A673 (cell line): ENCODE data around the gene TIMM29. TPM values are rescaled to one million over a fixed set of nuclear protein-coding genes. Genes with fewer than 3 reads are reported as not detected.
A peak's percentile ranks its signal among the peaks of the same experiment; 100 is the strongest.

Experiments used
- BruUV-seq: library from RNA; stranded (reverse); fragments of 400-500 nt; replicated peaks from 2 replicates; lab custom pipeline; 2021; lab: Mats Ljungman, UMichigan
- CTCF ChIA-PET: fragments of 300-600 bp; sonication (Branson Sonifier 250); formaldehyde crosslinking; loops from one replicate; lab custom pipeline; 2022; ENCODE audit warnings: antibody characterized with exemption; lab: Charles Lee
- POLR2A ChIA-PET: fragments of 300-600 bp; sonication (Branson Sonifier 250); formaldehyde crosslinking; loops from one replicate; lab custom pipeline; 2022; ENCODE audit warnings: antibody characterized with exemption; ENCODE audit not compliant: low non-redundant PET; lab: Charles Lee
- DNase-seq: peaks from one replicate; pipeline ENCODE4 v3.0.0-alpha.2; 2015; ENCODE audit warnings: low spot score
- H3K27ac ChIP-seq: fragments of 200-600 bp; sonication (generic); 2 replicates; pipeline ENCODE4 v1.5.1; 2016; ENCODE audit warnings: mixed run types, low read depth, mild to moderate bottlenecking, mixed read lengths, antibody characterized with exemption, low read length; ENCODE audit not compliant: poor library complexity, severe bottlenecking
- H3K27me3 ChIP-seq: fragments of 200-600 bp; sonication (generic); replicated peaks from 2 replicates; pipeline ENCODE4 v1.6.1; 2017; ENCODE audit warnings: mixed run types, low read depth, mild to moderate bottlenecking, mixed read lengths, antibody characterized with exemption, low read length; ENCODE audit not compliant: insufficient read depth, poor library complexity
- H3K36me3 ChIP-seq: fragments of 200-600 bp; sonication (generic); 2 replicates; pipeline ENCODE4 v1.6.1; 2016; ENCODE audit warnings: mixed run types, mild to moderate bottlenecking, mixed read lengths, antibody characterized with exemption, low read length; ENCODE audit not compliant: insufficient read depth, poor library complexity, severe bottlenecking
- H3K4me1 ChIP-seq: fragments of 200-600 bp; sonication (generic); 2 replicates; pipeline ENCODE4 v1.6.1; 2017; ENCODE audit warnings: mixed run types, mild to moderate bottlenecking, mixed read lengths, antibody characterized with exemption, low read length; ENCODE audit not compliant: insufficient read depth, poor library complexity, severe bottlenecking
- H3K4me3 ChIP-seq: fragments of 200-600 bp; sonication (generic); 2 replicates; pipeline ENCODE4 v1.5.1; 2016; ENCODE audit warnings: low read depth, mixed run types, mild to moderate bottlenecking, mixed read lengths, low read length; ENCODE audit not compliant: poor library complexity, severe bottlenecking
- H3K9me3 ChIP-seq: fragments of 200-600 bp; sonication (generic); 2 replicates; pipeline ENCODE4 v1.6.1; 2016; ENCODE audit warnings: mixed run types, low read depth, mild to moderate bottlenecking, mixed read lengths, antibody characterized with exemption, low read length; ENCODE audit not compliant: poor library complexity, severe bottlenecking
- CTCF ChIP-seq: fragments of 300-800, 200-600 bp; sonication (generic); conservative IDR thresholded peaks from 2 replicates; pipeline ENCODE4 v1.5.1; 2017; ENCODE audit warnings: low read depth, mild to moderate bottlenecking, antibody characterized with exemption, low read length, moderate library complexity, mixed read lengths
- EZH2 ChIP-seq: fragments of 200-600 bp; sonication (generic); IDR thresholded peaks from 2 replicates; pipeline ENCODE4 v1.6.1; 2017; ENCODE audit warnings: borderline replicate concordance, low read depth, mild to moderate bottlenecking, mixed read lengths, antibody characterized with exemption, low read length; ENCODE audit not compliant: poor library complexity, severe bottlenecking
- intact Hi-C: fragments of 100-400 bp; cut with micrococcal nuclease; formaldehyde crosslinking; loops from one replicate; pipeline ENCODE4 v1.10.0; 2022; ENCODE audit not compliant: unreplicated experiment
- total RNA-seq: library from RNA; stranded (reverse); gene quantifications from 2 replicates; pipeline ENCODE4 v1.2.3, GENCODE V29; 2021

Gene TIMM29
- total RNA-seq, 1 experiment from 2014 or later = 30.0 TPM

GRCh38 chr19:10895920-10896319, 32.7 kb upstream of the TIMM29 start:
- BruUV-seq = no TSS peak
- no peak for TF ChIP-seq EZH2
- TF ChIP-seq CTCF = 0 out of 2 replicates have a peak, but pooled peaks have one; percentile 16
- Histone ChIP-seq H3K4me1 (peaks cover 8% of the 10 kb centered on the region), H3K36me3 (no peaks in the 10 kb centered on the region), H3K9me3 (no peaks in the 10 kb centered on the region), H3K27ac (no peak overlapping the region), H3K4me3 (no peak overlapping the region), H3K27me3 (no peaks in the 10 kb centered on the region)
- DNase-seq = no peak
- CTCF ChIA-PET = no interaction called here
- POLR2A ChIA-PET = no interaction called here
- intact Hi-C loops = no loop called here

GRCh38 chr19:10896851-10897526, 31.6 kb upstream of the TIMM29 start:
- Histone ChIP-seq H3K27me3 (no peaks in the 10 kb centered on the region), H3K27ac (peak overlapping the region; percentile 16), H3K36me3 (no peaks in the 10 kb centered on the region), H3K9me3 (no peaks in the 10 kb centered on the region), H3K4me3 (no peak overlapping the region), H3K4me1 (peaks cover 8% of the 10 kb centered on the region)
- intact Hi-C loops = no loop called here
- CTCF ChIA-PET = no interaction called here
- BruUV-seq = no TSS peak
- DNase-seq = no peak
- no peak for TF ChIP-seq EZH2
- TF ChIP-seq CTCF = no peak
- POLR2A ChIA-PET = no interaction called here

- Histone ChIP-seq H3K9me3 (no peaks in the 10 kb centered on the region), H3K4me1 (peaks cover 7% of the 10 kb centered on the region), H3K4me3 (no peak overlapping the region), H3K27ac (no peak overlapping the region), H3K36me3 (no peaks in the 10 kb centered on the region), H3K27me3 (no peaks in the 10 kb centered on the region)
- CTCF ChIA-PET = no interaction called here
- intact Hi-C loops = no loop called here
- DNase-seq = no peak
- no peak for TF ChIP-seq EZH2
- TF ChIP-seq CTCF = no peak
- BruUV-seq = no TSS peak
- POLR2A ChIA-PET = interaction anchor here (0.6 kb wide), 1 partner anchor 8 kb away, joined by 5 read pairs; no protein-coding TSS in a partner anchor
These were observed 30.0 kb upstream of the TIMM29 start for GRCh38 chr19:10898633-10899032.
